ENCODE results near the gene MLPH.

Gene MLPH

DNA sequence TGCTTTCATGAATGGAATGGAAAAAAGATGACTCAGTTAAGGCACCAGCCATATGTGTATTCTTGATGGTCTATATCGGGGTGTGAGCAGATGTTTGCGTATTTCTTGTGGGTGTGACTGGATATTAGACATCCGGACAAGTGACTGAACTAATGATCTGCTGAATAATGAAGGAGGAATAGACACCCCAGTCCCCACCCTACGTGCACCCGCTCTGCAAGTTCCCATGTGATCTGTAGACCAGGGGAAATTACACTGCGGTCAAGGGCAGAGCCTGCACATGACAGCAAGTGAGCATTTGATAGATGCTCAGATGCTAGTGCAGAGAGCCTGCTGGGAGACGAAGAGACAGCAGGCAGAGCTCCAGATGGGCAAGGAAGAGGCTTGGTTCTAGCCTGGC lies 66.9 kb downstream of the MLPH start:
- Histone ChIP-seq H3K9ac (ENCODE audit: low read depth, low read length, poor library complexity, severe bottlenecking) (no peak overlapping the region), H3K4me2 (ENCODE audit: low read depth, low read length, poor library complexity, severe bottlenecking) (no peak overlapping the region), H3K27me3 (ENCODE audit: insufficient read depth, low read length, poor library complexity, severe bottlenecking) (no peaks in the 10 kb centered on the region), H3K9me3 (ENCODE audit: insufficient read depth, low read depth, low read length) (0 out of 2 replicates have a peak, but pooled peaks cover 2% of the 10 kb centered on the region), H3K36me3 (ENCODE audit: insufficient read depth, low read length) (no peaks in the 10 kb centered on the region), H3K4me1 (ENCODE audit: insufficient read depth, low read length, poor library complexity, severe bottlenecking) (no peaks in the 10 kb centered on the region), H4K20me1 (ENCODE audit: insufficient read depth, low read length, poor library complexity, severe bottlenecking) (no peaks in the 10 kb centered on the region), H3K79me2 (ENCODE audit: insufficient read depth, low read length) (no peaks in the 10 kb centered on the region), H3K4me3 (ENCODE audit: low read length, poor library complexity, severe bottlenecking) (no peak overlapping the region), H2AFZ (ENCODE audit: low read length) (no peak overlapping the region), H3K9me2 (replicated peaks; ENCODE audit: low read depth, low read length) (no peaks in the 10 kb centered on the region), H3F3A (ENCODE audit: low read depth) (no peaks in the 10 kb centered on the region)
- no peak for TF ChIP-seq EZH2phosphoT487 (IDR thresholded peaks at IDR 0.05; ENCODE audit: borderline replicate concordance)
- TF ChIP-seq, protein P1, sequence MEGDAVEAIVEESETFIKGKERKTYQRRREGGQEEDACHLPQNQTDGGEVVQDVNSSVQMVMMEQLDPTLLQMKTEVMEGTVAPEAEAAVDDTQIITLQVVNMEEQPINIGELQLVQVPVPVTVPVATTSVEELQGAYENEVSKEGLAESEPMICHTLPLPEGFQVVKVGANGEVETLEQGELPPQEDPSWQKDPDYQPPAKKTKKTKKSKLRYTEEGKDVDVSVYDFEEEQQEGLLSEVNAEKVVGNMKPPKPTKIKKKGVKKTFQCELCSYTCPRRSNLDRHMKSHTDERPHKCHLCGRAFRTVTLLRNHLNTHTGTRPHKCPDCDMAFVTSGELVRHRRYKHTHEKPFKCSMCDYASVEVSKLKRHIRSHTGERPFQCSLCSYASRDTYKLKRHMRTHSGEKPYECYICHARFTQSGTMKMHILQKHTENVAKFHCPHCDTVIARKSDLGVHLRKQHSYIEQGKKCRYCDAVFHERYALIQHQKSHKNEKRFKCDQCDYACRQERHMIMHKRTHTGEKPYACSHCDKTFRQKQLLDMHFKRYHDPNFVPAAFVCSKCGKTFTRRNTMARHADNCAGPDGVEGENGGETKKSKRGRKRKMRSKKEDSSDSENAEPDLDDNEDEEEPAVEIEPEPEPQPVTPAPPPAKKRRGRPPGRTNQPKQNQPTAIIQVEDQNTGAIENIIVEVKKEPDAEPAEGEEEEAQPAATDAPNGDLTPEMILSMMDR (conservative IDR thresholded peaks at IDR 0.05; ENCODE audit: low read length), result no peak

DNA sequence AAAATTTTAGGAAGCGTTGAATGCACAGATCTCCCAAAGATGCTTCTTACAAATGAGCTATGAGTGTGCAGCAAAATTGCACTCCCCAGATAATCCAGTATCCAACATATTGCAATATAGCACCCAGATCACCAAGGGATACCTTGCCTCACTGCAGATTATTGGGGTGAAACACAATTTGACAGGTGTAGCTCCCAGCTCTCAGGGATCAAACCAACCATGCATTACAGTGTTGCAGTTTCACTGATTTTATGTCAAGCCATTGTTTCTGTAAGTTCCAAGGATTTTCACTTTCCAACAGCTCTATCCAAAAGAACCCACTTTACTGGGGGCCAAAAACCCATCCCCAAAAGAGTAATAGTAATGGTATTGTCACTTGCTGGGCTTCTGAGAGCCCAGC lies 68.5 kb downstream of the MLPH start:
- Histone ChIP-seq H3K9me2 (replicated peaks; ENCODE audit: low read depth, low read length) (no peaks in the 10 kb centered on the region), H3K4me2 (ENCODE audit: low read depth, low read length, poor library complexity, severe bottlenecking) (no peak overlapping the region), H4K20me1 (ENCODE audit: insufficient read depth, low read length, poor library complexity, severe bottlenecking) (no peaks in the 10 kb centered on the region), H2AFZ (ENCODE audit: low read length) (no peak overlapping the region), H3K36me3 (ENCODE audit: insufficient read depth, low read length) (no peaks in the 10 kb centered on the region), H3K9me3 (ENCODE audit: insufficient read depth, low read depth, low read length) (0 out of 2 replicates have a peak, but pooled peaks cover 2% of the 10 kb centered on the region), H3F3A (ENCODE audit: low read depth) (no peaks in the 10 kb centered on the region), H3K4me1 (ENCODE audit: insufficient read depth, low read length, poor library complexity, severe bottlenecking) (no peaks in the 10 kb centered on the region), H3K9ac (ENCODE audit: low read depth, low read length, poor library complexity, severe bottlenecking) (no peak overlapping the region), H3K4me3 (ENCODE audit: low read length, poor library complexity, severe bottlenecking) (no peak overlapping the region), H3K27me3 (ENCODE audit: insufficient read depth, low read length, poor library complexity, severe bottlenecking) (no peaks in the 10 kb centered on the region), H3K79me2 (ENCODE audit: insufficient read depth, low read length) (no peaks in the 10 kb centered on the region)
- TF ChIP-seq, protein P1 (conservative IDR thresholded peaks at IDR 0.05; ENCODE audit: low read length), result no peak
- no peak for TF ChIP-seq EZH2phosphoT487 (IDR thresholded peaks at IDR 0.05; ENCODE audit: borderline replicate concordance)

DNA sequence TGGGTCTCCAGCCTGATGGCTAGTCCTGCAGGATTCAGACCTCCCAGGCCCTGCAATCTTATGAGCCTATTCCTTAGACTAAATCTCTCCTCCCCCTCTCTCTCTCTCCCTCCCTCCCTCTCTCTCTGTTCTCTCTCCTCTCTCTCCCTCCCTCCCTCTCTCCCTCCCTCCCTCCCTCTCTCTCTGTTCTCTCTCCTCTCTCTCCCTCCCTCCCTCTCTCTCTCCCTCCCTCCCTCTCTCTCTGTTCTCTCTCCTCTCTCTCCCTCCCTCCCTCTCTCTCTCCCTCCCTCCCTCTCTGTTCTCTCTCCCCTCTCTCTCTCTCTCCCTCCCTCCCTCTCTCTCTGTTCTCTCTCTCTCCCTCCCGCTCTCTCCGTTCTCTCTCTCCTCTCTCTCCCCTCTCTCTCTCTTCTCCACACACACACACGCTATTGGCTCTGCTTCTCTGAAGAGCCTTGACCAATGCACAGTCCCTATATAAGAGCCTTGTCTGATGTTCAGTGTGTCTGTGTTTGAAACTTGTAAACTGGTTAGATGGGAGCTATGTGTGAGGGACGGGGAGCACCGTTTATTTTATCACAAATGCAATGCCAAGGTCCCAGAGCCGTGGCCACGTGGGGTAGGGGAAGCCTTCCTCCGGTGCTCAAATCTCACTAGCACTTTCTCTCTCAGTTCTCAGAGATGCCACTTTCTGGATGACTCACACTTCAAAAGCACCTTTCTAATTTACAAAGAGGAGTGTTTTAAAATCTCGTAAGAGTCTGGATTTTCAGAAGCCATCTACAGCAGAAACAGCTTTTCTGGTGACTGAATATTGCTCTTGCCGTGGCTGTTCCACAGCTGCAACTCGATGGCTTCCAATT lies 70.0 kb downstream of the MLPH start:
- H2AFZ ChIP-seq (ENCODE audit: low read length), result no peak overlapping the region
- H3K9me2 ChIP-seq (replicated peaks; ENCODE audit: low read depth, low read length), result no peaks in the 10 kb centered on the region
- H3K9ac ChIP-seq (ENCODE audit: low read depth, low read length, poor library complexity, severe bottlenecking), result no peak overlapping the region
- no peak overlapping the region for H3K4me3 ChIP-seq (ENCODE audit: low read length, poor library complexity, severe bottlenecking)
- no peaks in the 10 kb centered on the region for H3K27me3 ChIP-seq (ENCODE audit: insufficient read depth, low read length, poor library complexity, severe bottlenecking)
- no peak overlapping the region for H3K4me2 ChIP-seq (ENCODE audit: low read depth, low read length, poor library complexity, severe bottlenecking)
- no peaks in the 10 kb centered on the region for H4K20me1 ChIP-seq (ENCODE audit: insufficient read depth, low read length, poor library complexity, severe bottlenecking)
- H3K36me3 ChIP-seq (ENCODE audit: insufficient read depth, low read length), result no peaks in the 10 kb centered on the region
- no peaks in the 10 kb centered on the region for H3K79me2 ChIP-seq (ENCODE audit: insufficient read depth, low read length)
- 0 out of 2 replicates have a peak, but pooled peaks cover 2% of the 10 kb centered on the region for H3K9me3 ChIP-seq (ENCODE audit: insufficient read depth, low read depth, low read length)
- no peak for TF ChIP-seq EZH2phosphoT487 (IDR thresholded peaks at IDR 0.05; ENCODE audit: borderline replicate concordance)
- TF ChIP-seq, protein P1 (conservative IDR thresholded peaks at IDR 0.05; ENCODE audit: low read length), result no peak
- no peaks in the 10 kb centered on the region for H3F3A ChIP-seq (ENCODE audit: low read depth)
- no peaks in the 10 kb centered on the region for H3K4me1 ChIP-seq (ENCODE audit: insufficient read depth, low read length, poor library complexity, severe bottlenecking)
